Activated CD8-positive, alpha-beta memory T cell treated with anti-CD3 and anti-CD28 coated beads for 24 hours (primary cell): ENCODE data around the gene DDX27.

Experiments used
- DNase-seq: peaks from one replicate; pipeline ENCODE4 v3.0.0-alpha.2; 2020

The DDX27 gene

GRCh38 chr20:49252556-49253350 lies 33.5 kb downstream of the DDX27 start:
- DNase-seq = no peak

GRCh38 chr20:49256261-49256660 lies 37.0 kb downstream of the DDX27 start:
- DNase-seq = no peak

DNA sequence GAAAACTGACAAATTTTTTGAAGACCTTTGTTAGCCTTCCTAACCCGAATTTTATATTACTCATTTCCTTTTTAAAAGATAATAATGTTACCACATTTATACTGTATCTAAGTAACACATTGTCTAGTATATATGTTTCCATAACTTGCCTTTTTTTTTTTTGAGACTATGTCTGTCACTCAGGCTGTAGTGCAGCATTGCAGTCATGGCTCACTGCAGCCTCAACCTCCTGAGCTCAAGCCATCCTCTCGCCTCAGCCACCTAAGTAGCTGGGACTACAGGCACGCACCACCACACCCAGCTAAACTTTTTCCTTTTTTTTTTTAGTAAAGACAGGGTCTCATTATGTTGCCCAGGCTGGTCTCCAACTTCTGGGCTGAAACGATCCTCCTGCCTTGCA lies 40.1 kb downstream of the DDX27 start:
- DNase-seq = no peak

DNA sequence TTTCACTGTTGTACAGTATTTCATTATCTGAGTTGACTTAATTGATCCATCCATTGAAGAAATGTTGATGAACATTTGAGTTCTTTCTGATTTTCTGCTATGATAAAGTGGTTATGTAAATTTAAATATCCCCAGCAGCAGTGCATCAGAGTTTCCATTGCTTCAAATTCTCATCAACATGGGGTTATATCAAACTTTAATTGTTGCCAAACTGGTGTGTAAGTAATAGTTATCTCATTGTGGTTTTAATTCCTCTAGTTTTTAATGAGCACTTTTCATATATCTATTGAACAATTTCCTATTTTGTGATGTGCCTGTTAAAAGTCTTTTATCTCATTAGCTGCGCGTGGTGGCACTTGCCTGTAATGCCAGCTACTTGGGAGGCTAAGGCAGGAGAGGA lies 40.6 kb downstream of the DDX27 start:
- no peak for DNase-seq

DNA sequence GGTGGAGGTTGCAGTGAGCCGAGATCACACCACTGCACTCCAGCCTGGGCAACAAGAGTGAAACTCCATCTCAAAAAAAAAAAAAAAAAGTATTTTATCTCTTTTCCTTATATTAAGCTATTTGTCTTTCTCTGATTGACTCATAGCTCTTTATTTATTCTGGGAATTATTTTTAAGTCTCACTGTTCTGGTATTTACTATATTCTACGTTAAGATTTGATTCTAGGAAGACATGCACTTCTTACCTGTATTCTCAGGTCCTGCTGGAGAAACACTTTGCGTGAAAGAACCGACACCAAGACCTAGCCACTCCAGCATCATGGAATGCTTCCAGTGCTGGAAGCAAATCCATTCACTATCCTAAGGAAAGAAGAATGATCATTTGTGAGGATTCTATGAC lies 41.0 kb downstream of the DDX27 start:
- DNase-seq = no peak

GRCh38 chr20:49261173-49261572 lies 42.0 kb downstream of the DDX27 start:
- no peak for DNase-seq

DNA sequence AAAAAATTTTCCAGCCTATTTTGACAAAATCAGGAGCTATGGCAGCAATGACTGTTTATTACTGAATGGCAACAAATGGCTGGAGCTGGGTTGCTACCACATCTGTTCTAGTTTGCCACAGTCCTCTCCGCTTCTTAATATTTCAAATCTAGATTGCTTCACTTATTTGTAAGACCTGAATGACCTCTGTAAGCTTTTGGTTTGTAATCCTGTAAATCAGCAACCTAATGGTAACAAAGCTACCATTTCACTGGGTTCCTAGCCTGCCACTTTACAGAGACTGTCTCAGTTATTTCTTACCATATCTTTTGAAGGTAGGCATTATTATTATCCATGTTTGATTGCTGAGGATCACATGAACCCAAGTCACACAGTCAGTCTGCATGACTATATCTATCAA lies 43.2 kb downstream of the DDX27 start:
- DNase-seq = no peak

GRCh38 chr20:49267327-49267726 lies 48.1 kb downstream of the DDX27 start:
- DNase-seq = no peak

GRCh38 chr20:49268600-49269365 lies 49.6 kb downstream of the DDX27 start:
- no peak for DNase-seq

DNA sequence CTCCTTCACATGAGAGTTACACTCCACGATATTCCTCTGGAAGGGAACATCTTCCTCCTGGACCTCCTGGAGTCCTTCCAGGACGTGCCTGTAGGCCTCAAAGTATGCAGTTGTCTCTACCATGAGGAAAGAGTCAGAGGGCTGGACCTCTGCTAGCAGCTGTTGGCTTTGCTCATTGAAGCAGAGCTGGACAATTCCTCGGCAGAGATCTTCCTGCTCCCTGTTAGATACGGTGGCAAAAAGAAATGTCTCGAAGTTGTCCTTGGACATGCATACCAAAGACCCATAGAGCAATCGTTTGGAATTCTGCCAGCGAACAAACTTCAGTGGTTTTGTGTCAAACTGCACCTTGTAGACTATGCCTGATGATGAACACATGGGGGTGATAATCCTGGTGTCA lies 51.0 kb downstream of the DDX27 start:
- DNase-seq = no peak

GRCh38 chr20:49270736-49271135 lies 51.5 kb downstream of the DDX27 start:
- no peak for DNase-seq

- no peak for DNase-seq
Measured at GRCh38 chr20:49272654-49273053, 53.4 kb downstream of the DDX27 start.

DNA sequence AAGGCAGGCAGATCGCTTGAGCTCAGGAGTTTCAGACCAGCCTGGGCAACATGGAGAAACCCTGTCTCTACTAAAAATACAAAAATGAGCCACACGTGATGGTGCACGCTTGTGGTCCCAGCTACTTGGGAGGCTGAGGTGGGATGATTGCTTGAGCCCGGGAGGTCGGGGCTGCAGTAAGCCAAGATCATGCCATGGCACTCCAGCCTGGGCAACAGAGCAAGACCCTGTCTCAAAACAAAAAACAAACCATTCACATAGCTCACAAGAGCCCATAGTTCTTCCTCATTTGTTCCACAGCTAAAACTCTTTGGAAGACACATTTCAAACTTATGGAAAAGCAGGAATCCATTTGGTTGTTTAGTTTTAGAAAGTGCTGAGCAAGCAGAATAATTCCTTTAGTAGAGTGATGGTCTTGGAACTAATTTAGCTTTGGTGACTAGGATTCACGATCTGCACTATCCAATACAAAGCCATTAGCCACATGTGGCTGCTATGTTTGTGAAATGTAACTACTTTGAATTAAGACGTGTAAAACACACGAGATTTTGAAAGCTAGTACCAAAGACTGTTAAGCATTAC lies 54.6 kb downstream of the DDX27 start:
- DNase-seq = no peak

GRCh38 chr20:49275216-49275615 lies 56.0 kb downstream of the DDX27 start:
- DNase-seq = no peak

DNA sequence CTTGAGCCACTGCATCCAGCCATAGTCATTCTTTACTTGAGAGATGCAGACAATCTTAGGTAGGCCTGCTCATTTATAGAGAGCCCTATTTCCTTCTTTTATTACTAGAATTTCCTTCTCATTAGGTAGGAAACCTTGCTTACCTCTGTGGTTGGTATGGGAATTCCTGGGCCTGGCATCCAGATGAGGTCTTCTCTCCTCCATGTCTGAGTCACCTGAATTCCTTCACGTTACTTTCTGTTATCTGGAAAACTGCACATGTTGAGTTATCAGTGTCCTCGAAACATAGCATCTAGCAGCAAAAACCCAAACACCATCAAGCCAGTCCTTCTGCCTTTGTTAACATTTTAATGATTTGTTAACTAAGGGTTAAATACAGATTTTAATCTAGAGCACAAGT lies 56.4 kb downstream of the DDX27 start:
- DNase-seq = no peak

GRCh38 chr20:49276161-49276960 lies 57.1 kb downstream of the DDX27 start:
- DNase-seq = no peak

- peak; percentile 78 for DNase-seq
Measured at GRCh38 chr20:49276961-49277785, 58.0 kb downstream of the DDX27 start.

DNA sequence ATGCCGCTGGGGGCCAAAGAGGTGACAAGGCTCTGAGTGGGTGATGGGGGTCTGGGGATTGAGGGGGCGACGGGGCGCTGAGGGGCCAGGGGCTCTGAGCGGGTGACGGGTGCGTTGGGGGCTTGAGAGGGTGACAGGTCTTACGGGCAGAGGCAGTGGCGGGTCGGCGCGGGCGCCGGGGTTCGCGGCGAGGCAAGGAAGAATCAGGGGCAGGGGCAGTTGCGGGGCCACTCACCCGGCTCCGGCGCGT lies 58.5 kb downstream of the DDX27 start:
- no peak for DNase-seq

DNA sequence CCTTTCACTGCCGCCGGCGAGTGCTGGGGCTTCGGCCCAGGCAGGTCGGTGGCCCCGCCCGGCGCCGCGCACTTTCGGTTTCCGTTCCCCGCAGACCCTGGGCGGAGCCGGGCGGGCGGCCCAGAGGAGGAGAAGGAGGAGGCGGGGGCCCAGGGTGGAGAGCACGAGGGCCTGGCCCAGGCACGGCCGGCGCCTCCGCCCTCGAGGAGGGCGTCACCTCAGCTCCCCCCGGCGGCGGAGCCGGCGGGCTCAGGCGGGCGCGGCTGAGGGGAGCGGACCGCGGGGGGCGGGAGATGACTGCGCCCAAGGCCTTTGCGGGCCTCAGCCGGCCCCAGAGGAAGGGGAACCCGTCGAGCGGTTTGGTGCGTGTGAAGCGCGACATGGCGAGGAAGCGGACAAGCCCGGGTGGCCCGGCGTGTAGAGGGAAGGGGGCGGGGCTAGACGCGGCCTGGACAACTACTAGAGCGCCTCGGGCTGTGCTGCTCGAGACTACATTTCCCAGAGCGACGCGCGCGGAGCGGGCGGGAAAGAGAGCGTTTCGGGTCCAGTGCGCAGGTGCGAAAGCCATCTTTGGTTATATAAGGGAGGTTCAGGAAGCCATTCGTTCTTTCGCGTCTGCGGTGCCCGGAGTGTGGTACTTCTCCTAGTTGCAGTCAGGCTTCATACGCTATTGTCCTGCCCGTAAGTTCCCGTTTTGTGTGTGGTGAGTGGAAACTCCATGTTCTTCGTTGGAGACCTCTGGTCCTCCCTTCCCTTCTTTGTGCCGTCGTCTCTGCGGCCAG lies 59.0 kb downstream of the DDX27 start, which contains the start of gene ZNFX1:
Gene ZNFX1, minus strand, starts transcription at position 22 of the 782 bp plus-strand sequence. CDS start 2,218 bp downstream, outside the sequence.
- DNase-seq = peak; percentile 99

DNA sequence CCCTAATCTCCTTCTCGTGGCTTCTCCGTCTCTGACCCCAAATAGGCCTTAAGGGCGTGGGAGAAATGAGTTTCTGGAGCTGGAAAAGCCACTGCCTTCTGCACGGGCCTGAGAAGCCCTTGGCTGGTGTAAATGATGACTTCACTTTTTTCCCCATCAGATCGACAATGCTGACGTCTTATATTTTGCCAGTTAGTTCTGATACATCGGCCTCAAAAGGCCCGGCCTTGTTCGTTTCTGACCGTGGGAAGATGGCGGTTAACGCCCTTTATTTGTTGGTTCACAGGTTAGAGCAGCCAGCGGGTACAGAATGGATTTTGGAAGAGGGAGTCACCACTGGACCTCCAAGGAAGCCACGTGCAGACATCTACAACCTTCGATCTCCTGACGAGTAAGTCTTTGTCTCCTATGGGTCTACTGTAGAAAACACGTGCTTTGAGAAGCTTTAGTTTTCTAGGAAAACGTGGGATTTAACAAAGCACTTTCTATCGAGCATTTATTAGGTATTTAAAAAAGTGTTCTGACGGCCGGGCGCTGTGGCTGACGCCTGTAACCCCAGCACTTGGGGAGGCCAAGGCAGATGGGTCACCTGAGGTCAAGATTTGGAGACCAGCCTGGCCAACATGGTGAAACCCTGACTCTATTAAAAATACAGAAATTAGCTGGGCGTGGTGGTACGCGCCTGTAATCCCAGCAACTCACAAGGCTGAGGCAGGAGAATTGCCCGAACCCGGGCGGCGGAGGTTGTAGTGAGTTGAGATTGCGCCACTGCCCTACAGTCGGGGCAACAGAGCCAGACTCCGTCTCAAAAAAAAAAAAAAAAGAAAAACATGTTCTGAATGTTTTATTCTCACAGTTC lies 59.8 kb downstream of the DDX27 start:
- DNase-seq = peak; percentile 80
